Measurements from ENCODE around the gene ULBP1.
A peak's percentile ranks its signal among the peaks of the same experiment; 100 is the strongest.
"Not testable (repeated sequence)": the region's sequence is repeated elsewhere in the genome, so short reads cannot be mapped to it uniquely, and the experiment has no call there.

The ULBP1 gene

DNA sequence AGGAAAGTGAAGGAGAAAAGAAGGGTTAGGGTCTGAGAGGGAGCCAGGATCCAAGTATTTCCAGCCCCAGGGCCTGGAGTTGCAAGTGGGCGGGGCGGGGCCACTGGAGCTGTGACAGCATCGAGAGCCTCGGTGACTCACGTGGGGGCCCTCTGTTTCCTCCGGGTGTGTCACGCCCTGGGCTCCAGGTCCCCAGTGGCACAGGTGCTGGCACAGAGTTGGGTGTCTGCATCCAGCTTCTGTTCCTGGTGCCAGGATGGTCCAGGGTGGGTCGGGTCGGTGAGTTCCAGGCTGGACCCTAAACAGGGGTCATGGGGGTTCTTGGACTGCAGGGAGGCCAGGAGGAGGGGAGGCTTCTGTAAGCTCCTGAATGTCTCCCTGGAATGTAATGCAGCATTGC is 44.8 kb downstream of the ULBP1 start:
- no peak for DNase-seq

DNA sequence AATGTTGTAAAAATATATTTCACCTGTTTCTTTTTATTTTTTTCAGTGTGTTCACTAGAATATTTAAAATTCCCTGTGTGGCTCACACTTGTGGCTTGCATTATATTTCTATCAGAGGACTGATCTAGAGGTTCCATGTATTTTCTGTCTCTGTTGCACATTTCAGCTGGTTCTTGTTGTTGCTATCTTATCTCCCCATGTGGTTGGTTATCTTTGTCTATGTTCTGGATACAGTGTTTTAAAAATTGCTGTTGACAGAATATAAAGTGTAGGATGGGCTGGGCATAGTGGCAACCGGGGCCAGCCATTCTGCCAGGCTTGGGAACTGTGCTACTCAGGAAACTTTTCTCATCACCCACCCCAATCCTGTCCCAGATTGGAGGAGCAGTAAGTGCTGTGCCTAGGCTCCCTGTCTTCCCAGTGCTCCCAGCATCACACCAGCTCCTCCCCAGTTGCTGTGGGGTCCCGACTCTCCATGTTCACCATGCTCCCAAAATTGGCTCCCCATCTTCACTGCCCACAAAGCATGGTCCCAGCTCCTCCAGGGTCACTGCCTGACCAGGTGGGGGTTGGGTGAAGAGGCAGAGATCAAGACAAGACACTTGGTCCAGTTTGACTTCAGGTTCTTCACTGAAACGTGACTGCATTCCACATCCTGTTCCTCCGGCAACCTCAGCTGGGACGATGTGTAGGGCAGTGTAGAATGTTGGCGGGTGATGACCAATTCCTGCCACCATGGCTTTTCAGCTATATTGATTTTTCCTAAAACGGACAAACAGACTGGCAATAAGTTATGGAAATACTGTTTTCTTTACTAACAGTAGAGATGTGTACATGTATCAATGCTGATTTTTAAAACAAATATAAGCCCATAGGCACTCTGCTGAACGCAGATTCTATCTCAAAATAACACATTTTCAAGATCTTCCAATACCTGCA is 49.4 kb downstream of the ULBP1 start:
- not testable (repeated sequence) for DNase-seq

GRCh38 chr6:150013785-150014622 is 50.3 kb downstream of the ULBP1 start:
- not testable (repeated sequence) for DNase-seq

DNA sequence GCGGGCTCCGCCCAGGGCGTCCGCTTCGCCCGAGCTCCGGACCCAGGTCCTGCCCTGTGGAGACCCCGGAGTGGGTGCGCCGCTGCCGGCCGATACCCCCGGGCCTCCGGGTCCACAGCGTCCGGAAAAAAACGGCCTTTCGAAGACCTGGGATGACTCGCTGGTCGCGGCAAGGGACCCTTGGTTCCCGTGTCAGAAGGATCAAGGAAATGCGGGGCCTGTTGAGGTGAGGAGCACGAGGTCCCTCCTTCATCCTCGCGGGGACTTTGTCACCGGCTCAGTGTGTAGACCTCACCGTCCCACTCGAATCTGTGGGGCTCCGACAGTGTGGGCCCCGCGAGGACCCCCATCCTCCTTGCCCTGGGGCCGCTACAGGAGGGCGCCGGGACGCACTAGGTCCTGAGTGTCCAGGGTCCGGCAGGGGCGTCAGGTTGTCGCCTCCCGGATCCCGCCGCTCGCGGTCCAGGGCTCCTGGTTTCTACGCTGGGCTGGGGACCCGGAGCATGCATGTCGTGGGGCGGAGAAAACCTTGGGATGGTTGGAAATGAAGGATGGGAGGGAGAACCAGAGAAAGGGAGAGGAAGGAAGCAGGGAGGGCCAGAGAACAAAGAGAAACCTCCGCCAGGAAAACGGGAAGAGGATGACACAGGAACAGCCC is 51.0 kb downstream of the ULBP1 start:
- DNase-seq: not testable (repeated sequence)

- DNase-seq: not testable (repeated sequence)
These were observed 51.7 kb downstream of the ULBP1 start for GRCh38 chr6:150015281-150016001.

GRCh38 chr6:150016324-150017185 is 52.8 kb downstream of the ULBP1 start:
- peak; percentile 27 for DNase-seq

- not testable (repeated sequence) for DNase-seq
These were observed 53.4 kb downstream of the ULBP1 start for GRCh38 chr6:150017186-150017521.

- no peak for DNase-seq
These were observed 55.3 kb downstream of the ULBP1 start for GRCh38 chr6:150018846-150019580.

GRCh38 chr6:150021870-150022269 is 58.1 kb downstream of the ULBP1 start:
- DNase-seq: not testable (repeated sequence)
